ENCODE data around the gene SEC63.
A peak's percentile ranks its signal among the peaks of the same experiment; 100 is the strongest.
"Not testable (repeated sequence)": the region's sequence is repeated elsewhere in the genome, so short reads cannot be mapped to it uniquely, and the experiment has no call there.

SEC63 gene

DNA sequence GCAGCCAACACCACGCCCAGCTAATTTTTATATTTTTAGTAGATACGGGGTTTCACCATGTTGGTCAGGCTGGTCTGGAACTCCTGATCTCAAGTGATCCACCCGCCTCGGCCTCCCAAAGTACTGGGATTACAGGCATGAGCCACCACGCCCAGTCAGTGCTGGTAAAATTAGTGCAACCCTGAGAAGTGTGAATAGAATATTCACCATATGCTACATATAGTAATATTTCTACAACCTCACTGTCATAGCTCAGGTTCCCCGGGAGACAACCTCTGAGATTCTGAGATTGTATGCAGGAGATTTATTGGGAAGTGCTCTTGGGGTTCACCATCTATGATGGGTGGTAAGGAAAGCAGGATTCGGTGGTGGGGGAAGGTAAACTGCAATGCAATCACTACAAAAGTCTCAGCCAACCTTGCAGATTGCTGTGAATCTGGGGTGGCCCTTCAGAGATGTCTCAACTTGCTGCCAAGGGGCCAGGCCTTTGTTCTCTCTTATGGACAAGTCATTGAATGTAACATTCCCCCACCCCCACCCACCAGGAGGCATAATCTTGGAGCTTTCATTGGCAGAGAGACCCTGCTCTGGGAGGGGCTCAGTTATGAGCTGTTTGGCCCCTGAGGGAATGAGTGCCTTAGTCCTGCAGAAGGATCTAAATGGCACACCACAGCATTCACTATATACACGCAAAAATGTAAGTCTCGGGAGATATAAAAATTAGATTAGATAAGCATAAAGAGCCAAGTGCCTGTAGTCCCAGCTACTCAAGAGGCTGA lies 34.0 kb upstream of the SEC63 start:
- H3K79me2 ChIP-seq (ENCODE audit: insufficient read depth, low read length), result no peaks in the 10 kb centered on the region
- H3K9me2 ChIP-seq (ENCODE audit: low read depth, low read length), result no peaks in the 10 kb centered on the region
- no peaks in the 10 kb centered on the region for H3F3A ChIP-seq (ENCODE audit: insufficient read depth, low read length)
- H3K4me2 ChIP-seq (ENCODE audit: low read length), result peak overlapping the region; percentile 44; the same call in 1 of the 2 replicates
- H3K9ac ChIP-seq (ENCODE audit: low read length), result no peak overlapping the region
- no peak overlapping the region for H2AFZ ChIP-seq (ENCODE audit: low read length)
- no peak overlapping the region for H3K4me3 ChIP-seq (ENCODE audit: low read depth, low read length, poor library complexity, severe bottlenecking)
- H3K9me3 ChIP-seq (ENCODE audit: low read length), result no peaks in the 10 kb centered on the region
- H3K36me3 ChIP-seq (ENCODE audit: insufficient read depth, low read length), result no peaks in the 10 kb centered on the region
- H3K27me3 ChIP-seq (ENCODE audit: insufficient read depth, low read length), result no peaks in the 10 kb centered on the region
- no peak for TF ChIP-seq EZH2 (IDR thresholded peaks at IDR 0.05; ENCODE audit: borderline replicate concordance, low read length)
- TF ChIP-seq, protein P1, sequence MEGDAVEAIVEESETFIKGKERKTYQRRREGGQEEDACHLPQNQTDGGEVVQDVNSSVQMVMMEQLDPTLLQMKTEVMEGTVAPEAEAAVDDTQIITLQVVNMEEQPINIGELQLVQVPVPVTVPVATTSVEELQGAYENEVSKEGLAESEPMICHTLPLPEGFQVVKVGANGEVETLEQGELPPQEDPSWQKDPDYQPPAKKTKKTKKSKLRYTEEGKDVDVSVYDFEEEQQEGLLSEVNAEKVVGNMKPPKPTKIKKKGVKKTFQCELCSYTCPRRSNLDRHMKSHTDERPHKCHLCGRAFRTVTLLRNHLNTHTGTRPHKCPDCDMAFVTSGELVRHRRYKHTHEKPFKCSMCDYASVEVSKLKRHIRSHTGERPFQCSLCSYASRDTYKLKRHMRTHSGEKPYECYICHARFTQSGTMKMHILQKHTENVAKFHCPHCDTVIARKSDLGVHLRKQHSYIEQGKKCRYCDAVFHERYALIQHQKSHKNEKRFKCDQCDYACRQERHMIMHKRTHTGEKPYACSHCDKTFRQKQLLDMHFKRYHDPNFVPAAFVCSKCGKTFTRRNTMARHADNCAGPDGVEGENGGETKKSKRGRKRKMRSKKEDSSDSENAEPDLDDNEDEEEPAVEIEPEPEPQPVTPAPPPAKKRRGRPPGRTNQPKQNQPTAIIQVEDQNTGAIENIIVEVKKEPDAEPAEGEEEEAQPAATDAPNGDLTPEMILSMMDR (IDR thresholded peaks at IDR 0.05; ENCODE audit: low read length), result no peak
- H4K20me1 ChIP-seq (ENCODE audit: insufficient read depth, low read length), result no peaks in the 10 kb centered on the region
- H3K27ac ChIP-seq (ENCODE audit: low read depth, low read length, poor library complexity, severe bottlenecking), result no peak overlapping the region
- H3K4me1 ChIP-seq (ENCODE audit: insufficient read depth, low read length, severe bottlenecking), result peaks cover 7% of the 10 kb centered on the region

DNA sequence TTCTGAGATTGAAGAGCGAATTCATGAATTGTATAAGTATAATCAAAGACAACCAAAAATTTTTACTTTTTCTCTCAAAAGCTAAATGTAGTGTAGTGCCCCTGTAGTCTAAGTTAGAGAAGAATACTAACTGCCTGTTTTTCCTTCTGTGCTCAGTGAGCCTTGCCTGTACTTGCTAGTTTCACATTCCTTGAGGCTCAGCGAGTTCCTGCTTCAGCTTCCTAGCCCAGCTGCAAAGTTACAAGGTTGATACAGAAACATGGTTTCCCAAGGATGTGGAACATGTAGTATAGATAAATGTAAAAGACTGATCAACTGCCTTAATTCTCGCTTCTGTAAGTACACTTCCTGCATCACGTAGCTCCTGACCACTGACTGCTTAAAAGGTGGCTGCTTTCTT lies 33.1 kb upstream of the SEC63 start:
- H2AFZ ChIP-seq (ENCODE audit: low read length), result no peak overlapping the region
- no peak overlapping the region for H3K4me3 ChIP-seq (ENCODE audit: low read depth, low read length, poor library complexity, severe bottlenecking)
- no peak overlapping the region for H3K27ac ChIP-seq (ENCODE audit: low read depth, low read length, poor library complexity, severe bottlenecking)
- no peaks in the 10 kb centered on the region for H3K36me3 ChIP-seq (ENCODE audit: insufficient read depth, low read length)
- H3K9ac ChIP-seq (ENCODE audit: low read length), result no peak overlapping the region
- H3F3A ChIP-seq (ENCODE audit: insufficient read depth, low read length), result no peaks in the 10 kb centered on the region
- no peaks in the 10 kb centered on the region for H3K9me2 ChIP-seq (ENCODE audit: low read depth, low read length)
- no peaks in the 10 kb centered on the region for H3K9me3 ChIP-seq (ENCODE audit: low read length)
- H3K4me2 ChIP-seq (ENCODE audit: low read length), result peak overlapping the region; percentile 44; the same call in 1 of the 2 replicates
- H3K79me2 ChIP-seq (ENCODE audit: insufficient read depth, low read length), result no peaks in the 10 kb centered on the region
- no peak for TF ChIP-seq EZH2 (IDR thresholded peaks at IDR 0.05; ENCODE audit: borderline replicate concordance, low read length)
- TF ChIP-seq, protein P1 (IDR thresholded peaks at IDR 0.05; ENCODE audit: low read length), result no peak
- H3K27me3 ChIP-seq (ENCODE audit: insufficient read depth, low read length), result no peaks in the 10 kb centered on the region
- H3K4me1 ChIP-seq (ENCODE audit: insufficient read depth, low read length, severe bottlenecking), result peaks cover 7% of the 10 kb centered on the region
- H4K20me1 ChIP-seq (ENCODE audit: insufficient read depth, low read length), result no peaks in the 10 kb centered on the region

DNA sequence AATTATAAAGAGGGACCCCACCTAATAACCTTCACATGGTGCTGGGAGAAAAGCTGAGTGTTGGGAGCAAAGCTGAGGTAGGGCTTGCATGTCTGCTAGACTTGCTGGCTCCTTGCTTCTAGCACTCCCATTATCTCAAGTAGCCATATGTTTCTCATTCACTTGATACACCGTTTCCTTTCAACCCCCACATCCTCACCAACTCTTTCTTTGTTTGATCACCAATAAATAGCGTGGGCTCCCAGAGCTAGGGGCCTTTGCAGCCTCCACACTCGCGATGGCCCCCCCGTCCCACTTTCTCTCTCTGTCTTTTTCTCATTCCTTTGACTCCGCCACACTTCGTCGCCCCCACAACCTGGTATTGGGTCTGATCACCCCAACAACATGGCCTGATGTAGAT lies 32.6 kb upstream of the SEC63 start:
- H3K4me1 ChIP-seq (ENCODE audit: insufficient read depth, low read length, severe bottlenecking); H3K4me3 ChIP-seq (ENCODE audit: low read depth, low read length, poor library complexity, severe bottlenecking); H3K27me3 ChIP-seq (ENCODE audit: insufficient read depth, low read length); H2AFZ ChIP-seq (ENCODE audit: low read length); H3K36me3 ChIP-seq (ENCODE audit: insufficient read depth, low read length); H3K9me3 ChIP-seq (ENCODE audit: low read length); H4K20me1 ChIP-seq (ENCODE audit: insufficient read depth, low read length); H3K9ac ChIP-seq (ENCODE audit: low read length); H3K4me2 ChIP-seq (ENCODE audit: low read length); H3F3A ChIP-seq (ENCODE audit: insufficient read depth, low read length); H3K9me2 ChIP-seq (ENCODE audit: low read depth, low read length); H3K27ac ChIP-seq (ENCODE audit: low read depth, low read length, poor library complexity, severe bottlenecking); H3K79me2 ChIP-seq (ENCODE audit: insufficient read depth, low read length): not testable (repeated sequence)

Data from OCI-LY1 (cell line).